ENCODE measurements around the gene SPEG. TPM values are rescaled to one million over a fixed set of nuclear protein-coding genes. Genes with fewer than 3 reads are reported as not detected.

The SPEG gene
- total and polyA plus RNA-seq, 2 experiments from 2014 or later: 12.6 to 32.4 TPM

GRCh38 chr2:219519526-219519916, 84.9 kb downstream of the SPEG start:
- Histone ChIP-seq H3K4me3 (no peak overlapping the region), H3K27ac (ENCODE audit: low read depth) (no peak overlapping the region), H3K4me2 (no peak overlapping the region), H3F3A (replicated peaks; ENCODE audit: low read depth) (peaks cover 20% of the 10 kb centered on the region), H3K27me3 (ENCODE audit: insufficient read depth) (peaks cover 44% of the 10 kb centered on the region), H3K36me3 (ENCODE audit: insufficient read depth) (no peaks in the 10 kb centered on the region), H3K4me1 (ENCODE audit: insufficient read depth) (peaks cover 23% of the 10 kb centered on the region), H4K20me1 (replicated peaks; ENCODE audit: insufficient read depth) (no peaks in the 10 kb centered on the region), H3K9me2 (ENCODE audit: insufficient read depth) (no peaks in the 10 kb centered on the region), H2AFZ (no peak overlapping the region), H3K79me2 (replicated peaks; ENCODE audit: insufficient read depth) (no peaks in the 10 kb centered on the region)
- no peak for ATAC-seq
- Mint-ChIP-seq H3K9me3 (no peaks in the 10 kb centered on the region), H3K27ac (no peak overlapping the region), H3K4me1 (peaks cover 66% of the 10 kb centered on the region), H3K4me3 (no peak overlapping the region; the same call in 2 of the 3 replicates), H3K27me3 (ENCODE audit: insufficient read depth, low read depth, poor library complexity) (peaks cover 35% of the 10 kb centered on the region), H3K36me3 (ENCODE audit: low read depth) (no peaks in the 10 kb centered on the region)
- no peak for TF ChIP-seq JUNB (IDR thresholded peaks at IDR 0.05; ENCODE audit: unreplicated experiment)
- TF ChIP-seq ZNF331 (CRISPR knock-in tag; IDR thresholded peaks at IDR 0.05; ENCODE audit: low read depth): no peak
- no peak for TF ChIP-seq POLR2AphosphoS5 (IDR thresholded peaks at IDR 0.05; ENCODE audit: low read depth)
- no peak for TF ChIP-seq EZH2phosphoT487 (IDR thresholded peaks at IDR 0.05; ENCODE audit: unreplicated experiment)
- no peak for TF ChIP-seq EZH2 (IDR thresholded peaks at IDR 0.05; ENCODE audit: low read depth, unreplicated experiment)
- no peak for TF ChIP-seq CTCF (conservative IDR thresholded peaks at IDR 0.05; ENCODE audit: low read depth in 2 of 2)
- no peak for TF ChIP-seq CREB1 (CRISPR knock-in tag; IDR thresholded peaks at IDR 0.05; ENCODE audit: low read depth)
- no peak for TF ChIP-seq ZNF114 (CRISPR knock-in tag; IDR thresholded peaks at IDR 0.05)
- no peak for TF ChIP-seq REST (IDR thresholded peaks at IDR 0.05; ENCODE audit: unreplicated experiment)
- no peak for TF ChIP-seq STAT1 (IDR thresholded peaks at IDR 0.05; ENCODE audit: unreplicated experiment)
- no peak for TF ChIP-seq ETS1 (IDR thresholded peaks at IDR 0.05)
- no peak for TF ChIP-seq ZNF462 (CRISPR knock-in tag; IDR thresholded peaks at IDR 0.05)
- TF ChIP-seq NANOG (IDR thresholded peaks at IDR 0.05; ENCODE audit: borderline replicate concordance): no peak
- DNase-seq (ENCODE audit: low spot score): no peak

Data from GM23338 (cell line).